Measurements from ENCODE around the gene UGT1A4. TPM values are rescaled to one million over a fixed set of nuclear protein-coding genes. Genes with fewer than 3 reads are reported as not detected.
"Not testable (repeated sequence)": the region's sequence is repeated elsewhere in the genome, so short reads cannot be mapped to it uniquely, and the experiment has no call there.

The UGT1A4 gene
- total and polyA plus RNA-seq, 8 donors, result 0.38 to 7.2 (median 1.2) TPM; not detected in 3

GRCh38 chr2:233745073-233745755 lies 26.7 kb downstream of the UGT1A4 start:
- Histone ChIP-seq H3K4me1 (peaks cover 0 to 3% (median 0%) of the 10 kb centered on the region in 4 donors), H3K36me3 (no peaks in the 10 kb centered on the region), H3K4me3 (no peak overlapping the region), H3K27me3 (no peaks in the 10 kb centered on the region), H3K9me3 (peaks cover 0 to 4% (median 2%) of the 10 kb centered on the region in 4 donors), H3K27ac (no peak overlapping the region)
- WGBS, 5 donors, result 45 to 62% (median 51%) methylated on average over 5 of the region's 5 CpGs
- TF ChIP-seq CTCF (IDR thresholded peaks at IDR 0.05) (no peak), EP300 (IDR thresholded peaks at IDR 0.05) (no peak), POLR2AphosphoS5 (IDR thresholded peaks at IDR 0.05) (no peak), POLR2A (IDR thresholded peaks at IDR 0.05) (no peak)
- intact Hi-C loops (cut with DNase I; ENCODE audit: low total_unique reads), result no loop called here
- peak in 1 of 2 donors; percentile 24 for DNase-seq

- WGBS, 5 donors, result 80 to 93% (median 81%) methylated on average over 2 of the region's 2 CpGs
- H3K4me3 ChIP-seq; DNase-seq; H3K27ac ChIP-seq; H3K4me1 ChIP-seq; H3K27me3 ChIP-seq; intact Hi-C loops (cut with DNase I; ENCODE audit: low total_unique reads); H3K9me3 ChIP-seq; H3K36me3 ChIP-seq: not testable (repeated sequence)
Measured at GRCh38 chr2:233745838-233746237, 27.3 kb downstream of the UGT1A4 start.

- TF ChIP-seq CTCF (IDR thresholded peaks at IDR 0.05) (no peak), POLR2AphosphoS5 (IDR thresholded peaks at IDR 0.05) (no peak), POLR2A (IDR thresholded peaks at IDR 0.05) (no peak), EP300 (IDR thresholded peaks at IDR 0.05) (no peak)
- H3K27me3 ChIP-seq, result no peaks in the 10 kb centered on the region
- H3K36me3 ChIP-seq, result no peaks in the 10 kb centered on the region
- no peak for DNase-seq
- peaks cover 0 to 17% (median 12%) of the 10 kb centered on the region in 4 donors for H3K9me3 ChIP-seq
- H3K4me1 ChIP-seq, result peaks cover 0 to 3% (median 0%) of the 10 kb centered on the region in 4 donors
- intact Hi-C loops (cut with DNase I; ENCODE audit: low total_unique reads), result no loop called here
- H3K4me3 ChIP-seq, result no peak overlapping the region
- 75 to 83% (median 78%) methylated on average over 10 of the region's 10 CpGs for WGBS, 5 donors
- no peak overlapping the region for H3K27ac ChIP-seq
Measured at GRCh38 chr2:233746475-233747282, 28.1 kb downstream of the UGT1A4 start.

GRCh38 chr2:233747283-233747544 lies 28.7 kb downstream of the UGT1A4 start:
- DNase-seq, result no peak
- peaks cover 0 to 3% (median 0%) of the 10 kb centered on the region in 4 donors for H3K4me1 ChIP-seq
- no peak overlapping the region for H3K4me3 ChIP-seq
- H3K27ac ChIP-seq, result no peak overlapping the region
- intact Hi-C loops (cut with DNase I; ENCODE audit: low total_unique reads), result no loop called here
- 86 to 98% (median 94%) methylated on average over 2 to 6 of the region's 6 CpGs for WGBS, 5 donors
- no peaks in the 10 kb centered on the region for H3K36me3 ChIP-seq
- TF ChIP-seq CTCF (IDR thresholded peaks at IDR 0.05), result no peak
- TF ChIP-seq POLR2A (IDR thresholded peaks at IDR 0.05), result no peak
- TF ChIP-seq EP300 (IDR thresholded peaks at IDR 0.05), result no peak
- no peak for TF ChIP-seq POLR2AphosphoS5 (IDR thresholded peaks at IDR 0.05)
- H3K27me3 ChIP-seq, result no peaks in the 10 kb centered on the region
- H3K9me3 ChIP-seq, result peaks cover 0 to 17% (median 12%) of the 10 kb centered on the region in 4 donors

GRCh38 chr2:233750689-233751088 lies 32.2 kb downstream of the UGT1A4 start:
- peaks cover 0 to 17% (median 12%) of the 10 kb centered on the region in 4 donors for H3K9me3 ChIP-seq
- DNase-seq; H3K36me3 ChIP-seq; intact Hi-C loops (cut with DNase I; ENCODE audit: low total_unique reads); H3K27me3 ChIP-seq; H3K4me3 ChIP-seq; H3K4me1 ChIP-seq; H3K27ac ChIP-seq: not testable (repeated sequence)
- WGBS, 5 donors, result 78 to 90% (median 88%) methylated on average over 2 of the region's 2 CpGs

GRCh38 chr2:233751212-233752009 lies 32.9 kb downstream of the UGT1A4 start:
- 60 to 71% (median 61%) methylated on average over 2 of the region's 2 CpGs for WGBS, 5 donors
- H3K27ac ChIP-seq; H3K4me1 ChIP-seq; DNase-seq; H3K36me3 ChIP-seq; H3K4me3 ChIP-seq; H3K27me3 ChIP-seq; intact Hi-C loops (cut with DNase I; ENCODE audit: low total_unique reads): not testable (repeated sequence)
- peaks cover 0 to 17% (median 12%) of the 10 kb centered on the region in 4 donors for H3K9me3 ChIP-seq

Measured in stomach (tissue), 9 donors.